IMR-90 (cell line): ENCODE measurements around the gene CUX1. TPM values are rescaled to one million over a fixed set of nuclear protein-coding genes. Genes with fewer than 3 reads are reported as not detected.

Source experiments
- ATAC-seq: fragments of 200-7000 bp; cut with Tn5 transposase; 2 replicates; pipeline ENCODE4 v1.9.1; 2020; ENCODE audit warnings: low read depth, mild to moderate bottlenecking, moderate library complexity
- BruUV-seq: library from RNA; stranded (reverse); fragments of 400-500 nt; replicated peaks from 2 replicates; lab custom pipeline; 2021; lab: Mats Ljungman, UMichigan
- CTCF ChIA-PET: fragments of 300-600 bp; formaldehyde crosslinking; extraction: SDS; loops from one replicate; lab custom pipeline; 2021; ENCODE audit warnings: antibody characterized with exemption; lab: Yijun Ruan, JAX
- POLR2A ChIA-PET: fragments of 300-600 bp; sonication (Branson Sonifier 250); formaldehyde crosslinking; loops from one replicate; lab custom pipeline; 2022; ENCODE audit warnings: antibody characterized with exemption; ENCODE audit not compliant: unreplicated experiment; lab: Charles Lee
- DNase-seq: peaks from one replicate; pipeline ENCODE4 v3.0.0; 2013
- H2AFZ ChIP-seq: replicated peaks from 2 replicates; pipeline ENCODE3; 2013; ENCODE audit warnings: low read length, mild to moderate bottlenecking; ENCODE audit not compliant: poor library complexity
- H2AK5ac ChIP-seq: 2 replicates; pipeline ENCODE4 v1.6.1; 2013; ENCODE audit warnings: low read depth, low read length, inconsistent platforms
- H2AK9ac ChIP-seq: replicated peaks from 2 replicates; pipeline ENCODE3; 2013; ENCODE audit warnings: mild to moderate bottlenecking, low read depth, low read length, moderate library complexity; ENCODE audit not compliant: poor library complexity
- H2BK120ac ChIP-seq: 2 replicates; pipeline ENCODE4 v1.6.1; 2013; ENCODE audit warnings: low read depth, low read length, inconsistent platforms
- H2BK15ac ChIP-seq: 3 replicates; pipeline ENCODE4 v1.6.1; 2013; ENCODE audit warnings: low read depth, low read length, inconsistent platforms
- H2BK20ac ChIP-seq: 2 replicates; pipeline ENCODE4 v1.6.1; 2013; ENCODE audit warnings: low read depth, mild to moderate bottlenecking, inconsistent platforms, low read length, moderate library complexity
- H2BK5ac ChIP-seq: 2 replicates; pipeline ENCODE4 v1.6.1; 2013; ENCODE audit warnings: mild to moderate bottlenecking, low read depth, low read length, inconsistent platforms; ENCODE audit not compliant: poor library complexity, severe bottlenecking
- H3K14ac ChIP-seq: replicated peaks from 2 replicates; pipeline ENCODE4 v1.6.1; 2013; ENCODE audit warnings: low read depth, low read length, inconsistent platforms
- H3K18ac ChIP-seq: 2 replicates; pipeline ENCODE4 v1.6.1; 2013; ENCODE audit warnings: low read depth, low read length, control low read depth
- H3K23ac ChIP-seq: 2 replicates; pipeline ENCODE4 v1.6.1; 2013; ENCODE audit warnings: low read depth, low read length, inconsistent platforms
- H3K27ac ChIP-seq: 2 replicates; pipeline ENCODE4 v1.5.1; 2013; ENCODE audit warnings: mild to moderate bottlenecking, control low read depth, low read length; ENCODE audit not compliant: insufficient read depth
- H3K27me3 ChIP-seq: 2 replicates; pipeline ENCODE4 v1.6.1; 2013; ENCODE audit warnings: low read length; ENCODE audit not compliant: control insufficient read depth, insufficient read depth
- H3K36me3 ChIP-seq: 2 replicates; pipeline ENCODE4 v1.6.1; 2013; ENCODE audit warnings: low read length, mixed read lengths; ENCODE audit not compliant: control insufficient read depth, insufficient read depth
- H3K4ac ChIP-seq: 2 replicates; pipeline ENCODE4 v1.6.1; 2013; ENCODE audit warnings: low read depth, low read length, inconsistent platforms
- H3K4me1 ChIP-seq: 2 replicates; pipeline ENCODE4 v1.6.1; 2013; ENCODE audit warnings: low read length, mixed read lengths; ENCODE audit not compliant: control insufficient read depth, insufficient read depth
- H3K4me2 ChIP-seq: 2 replicates; pipeline ENCODE4 v1.6.1; 2013; ENCODE audit warnings: low read depth, mild to moderate bottlenecking, control low read depth, low read length, moderate library complexity
- H3K4me3 ChIP-seq: 2 replicates; pipeline ENCODE4 v1.5.1; 2013; ENCODE audit warnings: low read depth, mild to moderate bottlenecking, control low read depth, low read length, moderate library complexity; ENCODE audit not compliant: insufficient read depth
- H3K56ac ChIP-seq: 2 replicates; pipeline ENCODE4 v1.6.1; 2013; ENCODE audit warnings: low read length, inconsistent platforms; ENCODE audit not compliant: insufficient read depth; ENCODE audit errors: extremely low read depth
- H3K79me1 ChIP-seq, 2 experiments: 2 replicates each; pipeline ENCODE4 v1.6.1; 2013; ENCODE audit warnings: low read length in 2 of 2, inconsistent platforms in 1 of 2, low read depth in 1 of 2
- H3K9ac ChIP-seq: 2 replicates; pipeline ENCODE4 v1.6.1; 2013; ENCODE audit warnings: low read depth, low read length, control low read depth
- H3K9me1 ChIP-seq: 2 replicates; pipeline ENCODE4 v1.6.1; 2013; ENCODE audit warnings: low read length, inconsistent platforms; ENCODE audit not compliant: insufficient read depth
- H3K9me3 ChIP-seq: 2 replicates; pipeline ENCODE4 v1.6.1; 2013; ENCODE audit warnings: low read length; ENCODE audit not compliant: control insufficient read depth, insufficient read depth
- H4K20me1 ChIP-seq: 2 replicates; pipeline ENCODE4 v1.6.1; 2013; ENCODE audit warnings: low read length, inconsistent platforms; ENCODE audit not compliant: insufficient read depth
- H4K5ac ChIP-seq: 2 replicates; pipeline ENCODE4 v1.6.1; 2013; ENCODE audit warnings: mild to moderate bottlenecking, low read depth, low read length, control low read depth
- H4K8ac ChIP-seq, 2 experiments: 2 replicates each; pipeline ENCODE4 v1.6.1; 2013; ENCODE audit warnings: low read depth in 2 of 2, low read length in 2 of 2, control low read depth in 1 of 2, inconsistent platforms in 1 of 2
- H4K91ac ChIP-seq: 2 replicates; pipeline ENCODE4 v1.6.1; 2013; ENCODE audit warnings: low read depth, low read length, inconsistent platforms; ENCODE audit not compliant: insufficient read depth
- BHLHE40 ChIP-seq: fragments of 150-350 bp; IDR thresholded peaks from 2 replicates; pipeline ENCODE4 v1.6.1; 2016; ENCODE audit warnings: mild to moderate bottlenecking, low read depth, low read length
- CEBPB ChIP-seq: IDR thresholded peaks from 2 replicates; pipeline ENCODE4 v1.6.1; 2012; ENCODE audit warnings: low read depth, low read length, improper control_type of control experiment
- MAFK ChIP-seq: IDR thresholded peaks from 2 replicates; pipeline ENCODE4 v1.6.1; 2012; ENCODE audit warnings: low read depth, low read length, improper control_type of control experiment
- WGBS, 2 experiments: methylation state at CpG; one replicate each; pipeline versions ENCODE4 v1.1.5 to v1.1.7; 2013; ENCODE audit warnings: missing lambda C conversion rate in 2 of 2; ENCODE audit not compliant: insufficient read length in 1 of 2; ENCODE audit errors: extremely low coverage in 2 of 2; 5-methylcytosine and 5-hydroxymethylcytosine counted together
- dilution Hi-C: fragments of 300-500 bp; cut with HindIII; formaldehyde crosslinking; loops from one replicate; pipeline ENCODE4 v1.14.3; 2018; ENCODE audit warnings: low sequenced_read_pairs; ENCODE audit not compliant: unreplicated experiment
- in situ Hi-C: fragments of 300-500 bp; cut with MboI; formaldehyde crosslinking; loops from 3 replicates; pipeline ENCODE4 v1.14.3; 2019; ENCODE audit warnings: low sequenced_read_pairs, inconsistent platforms, mixed read lengths
- intact Hi-C: fragments of 100-400 bp; cut with micrococcal nuclease; formaldehyde crosslinking; loops from 2 replicates; pipeline ENCODE4 v1.10.0; 2022
- polyA plus RNA-seq, 3 experiments: library from polyadenylated mRNA; depleted of rRNA; stranded (reverse); fragments of >200 nt; gene quantifications; 2 replicates each; pipeline ENCODE4 v1.2.3, GENCODE V29; 2012; ENCODE audit warnings: low replicate concordance in 1 of 3
- total RNA-seq: library from RNA; depleted of rRNA; stranded (reverse); fragments of >200 nt; gene quantifications from 2 replicates; pipeline ENCODE4 v1.2.3, GENCODE V29; 2012
- TF ChIP-seq, protein P1 (sequence below): fragments of 150-350 bp; IDR thresholded peaks from 2 replicates; pipeline ENCODE4 v1.6.1; 2017; ENCODE audit warnings: mild to moderate bottlenecking, antibody characterized with exemption, low read length, low read depth

Gene CUX1
- total and polyA plus RNA-seq, 2 of the 4 experiments (the other 2 are of a cell fraction), result 19.7 to 46.4 TPM

DNA sequence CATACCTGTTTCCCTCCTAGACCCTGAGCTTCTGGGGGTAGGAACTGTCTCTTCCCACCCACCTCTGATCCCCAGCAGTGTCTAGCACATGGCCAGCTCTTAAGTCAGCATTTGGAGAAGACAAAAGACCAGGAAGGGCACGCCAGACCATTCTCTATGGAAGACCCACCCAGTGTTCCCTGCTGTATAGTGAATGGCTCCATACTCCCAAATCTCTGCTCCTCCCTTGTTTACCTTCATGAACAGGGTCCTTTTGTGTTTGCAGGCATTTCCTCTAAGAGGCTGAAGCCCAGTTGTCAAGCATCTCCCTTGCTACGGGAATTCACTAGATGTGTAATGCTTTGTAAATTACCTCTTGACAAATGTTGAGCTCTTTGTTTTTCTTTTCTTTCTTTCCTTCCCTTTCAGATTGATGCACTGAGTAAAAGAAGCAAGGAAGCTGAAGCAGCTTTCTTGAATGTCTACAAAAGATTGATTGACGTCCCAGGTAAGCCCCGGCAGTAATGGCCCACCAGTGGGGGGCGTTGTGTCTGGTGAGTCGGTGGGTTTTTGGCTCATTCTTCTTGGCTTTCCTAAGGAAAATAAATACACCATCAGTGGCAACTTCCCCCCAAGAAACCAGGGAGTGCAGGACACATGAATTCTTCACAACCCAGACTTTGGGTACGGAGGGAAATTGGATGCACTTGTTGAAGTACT, 252.7 kb downstream of the CUX1 start:
- BruUV-seq, result no TSS peak

More for the DNA sequence above, 252.7 kb downstream of the CUX1 start:
- Histone ChIP-seq H3K27ac (no peak overlapping the region), H2AK5ac (no peak overlapping the region), H3K27me3 (no peaks in the 10 kb centered on the region), H3K4me2 (no peak overlapping the region), H3K18ac (no peak overlapping the region), H4K20me1 (peaks cover 5% of the 10 kb centered on the region; the same call in 1 of the 2 replicates), H2AFZ (no peak overlapping the region), H3K9ac (no peak overlapping the region), H3K14ac (no peak overlapping the region), H3K79me1 (peaks cover 13 to 39% of the 10 kb centered on the region in 2 experiments), H3K4me3 (no peak overlapping the region), H3K9me1 (peaks cover 10% of the 10 kb centered on the region), H3K9me3 (peaks cover 9% of the 10 kb centered on the region), H4K8ac (no peak overlapping the region), H3K4me1 (peaks cover 2% of the 10 kb centered on the region; the same call in 1 of the 2 replicates), H4K5ac (no peak overlapping the region), H2BK15ac (no peak overlapping the region), H3K56ac (no peak overlapping the region), H3K23ac (no peak overlapping the region), H3K36me3 (peaks cover 26% of the 10 kb centered on the region), H2BK20ac (no peak overlapping the region), H4K91ac (no peak overlapping the region), H2BK5ac (no peak overlapping the region), H2AK9ac (no peak overlapping the region), H3K4ac (no peak overlapping the region), H2BK120ac (no peak overlapping the region)
- DNase-seq (no peak), ATAC-seq (no peak)
- intact Hi-C loops (no loop called here), dilution Hi-C loops (no loop called here), in situ Hi-C loops (no loop called here)
- TF ChIP-seq BHLHE40 (no peak), CEBPB (no peak), MAFK (no peak)
- TF ChIP-seq, protein P1, sequence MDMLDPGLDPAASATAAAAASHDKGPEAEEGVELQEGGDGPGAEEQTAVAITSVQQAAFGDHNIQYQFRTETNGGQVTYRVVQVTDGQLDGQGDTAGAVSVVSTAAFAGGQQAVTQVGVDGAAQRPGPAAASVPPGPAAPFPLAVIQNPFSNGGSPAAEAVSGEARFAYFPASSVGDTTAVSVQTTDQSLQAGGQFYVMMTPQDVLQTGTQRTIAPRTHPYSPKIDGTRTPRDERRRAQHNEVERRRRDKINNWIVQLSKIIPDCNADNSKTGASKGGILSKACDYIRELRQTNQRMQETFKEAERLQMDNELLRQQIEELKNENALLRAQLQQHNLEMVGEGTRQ, result no peak
- ChIA-PET POLR2A (interaction anchor here (0.7 kb wide), 1 partner anchor 44 kb away, joined by 4 read pairs; no protein-coding TSS in a partner anchor), CTCF (no interaction called here)
- WGBS, 2 experiments, result no CpG with 5 or more reads among the region's 7 CpGs
